SK-N-SH treated with all-trans-retinoic acid at 6 μM for 48 hours (cell line): ENCODE measurements around the gene DPYSL5.

Experiments used
- ATAC-seq: fragments of 200-7000 bp; cut with Tn5 transposase; 3 replicates; pipeline ENCODE4 v1.9.1; 2020; ENCODE audit warnings: mild to moderate bottlenecking, moderate library complexity
- ARNTL ChIP-seq: fragments of 450-650 bp; formaldehyde crosslinking; IDR thresholded peaks from 2 replicates; pipeline ENCODE4 v1.5.0; 2020; ENCODE audit warnings: low read depth, mild to moderate bottlenecking, moderate library complexity, borderline replicate concordance
- BACH2 ChIP-seq: fragments of 250-450 bp; sonication (Bioruptor Pico); IDR thresholded peaks from 2 replicates; pipeline ENCODE4 v1.9.0; 2021; ENCODE audit warnings: mild to moderate bottlenecking, borderline replicate concordance
- CREB5 ChIP-seq: fragments of 250-450 bp; sonication (Bioruptor Pico); IDR thresholded peaks from 2 replicates; pipeline ENCODE4 v1.5.1; 2020; ENCODE audit warnings: low read depth, mild to moderate bottlenecking, moderate library complexity
- CSDC2 ChIP-seq: fragments of 250-450 bp; sonication (Bioruptor Pico); IDR thresholded peaks from 2 replicates; pipeline ENCODE4 v1.5.0; 2020; ENCODE audit warnings: mild to moderate bottlenecking, moderate library complexity
- CSRNP3 ChIP-seq: fragments of 250-450 bp; sonication (Bioruptor Pico); IDR thresholded peaks from 2 replicates; pipeline ENCODE4 v1.5.1; 2021; ENCODE audit warnings: mild to moderate bottlenecking, moderate library complexity
- GLIS3 ChIP-seq: fragments of 250-450 bp; sonication (Bioruptor Pico); IDR thresholded peaks from 2 replicates; pipeline ENCODE4 v1.5.0; 2020; ENCODE audit warnings: mild to moderate bottlenecking, moderate library complexity
- ISL1 ChIP-seq: fragments of 250-450 bp; sonication (Bioruptor Pico); IDR thresholded peaks from 2 replicates; pipeline ENCODE4 v2.1.2; 2022; ENCODE audit warnings: mild to moderate bottlenecking, moderate library complexity
- OSR1 ChIP-seq: fragments of 250-450 bp; sonication (Bioruptor Pico); IDR thresholded peaks from 2 replicates; pipeline ENCODE4 v1.8.0; 2022; ENCODE audit warnings: moderate library complexity, mild to moderate bottlenecking, inconsistent platforms
- PATZ1 ChIP-seq: fragments of 250-450 bp; sonication (Bioruptor Pico); IDR thresholded peaks from 2 replicates; pipeline ENCODE4 v1.8.0; 2020; ENCODE audit warnings: mild to moderate bottlenecking, moderate library complexity, borderline replicate concordance
- PPARA ChIP-seq: fragments of 250-450 bp; sonication (Bioruptor Pico); IDR thresholded peaks from 2 replicates; pipeline ENCODE4 v1.5.0; 2020; ENCODE audit warnings: mild to moderate bottlenecking, borderline replicate concordance
- RARB ChIP-seq: fragments of 250-450 bp; sonication (Bioruptor Pico); IDR thresholded peaks from 2 replicates; pipeline ENCODE4 v1.8.0; 2021; ENCODE audit warnings: mild to moderate bottlenecking, moderate library complexity
- SNAI2 ChIP-seq: fragments of 250-450 bp; sonication (Bioruptor Pico); IDR thresholded peaks from 2 replicates; pipeline ENCODE4 v1.5.0; 2020; ENCODE audit warnings: mild to moderate bottlenecking, moderate library complexity
- TCF4 ChIP-seq: fragments of 250-450 bp; sonication (Bioruptor Pico); IDR thresholded peaks from 2 replicates; pipeline ENCODE4 v1.8.0; 2021; ENCODE audit warnings: mild to moderate bottlenecking, moderate library complexity, borderline replicate concordance
- TOX ChIP-seq: fragments of 250-450 bp; sonication (Bioruptor Pico); IDR thresholded peaks from 2 replicates; pipeline ENCODE4 v1.8.0; 2021; ENCODE audit warnings: mild to moderate bottlenecking, moderate library complexity, borderline replicate concordance
- TSHZ2 ChIP-seq: fragments of 250-450 bp; sonication (Bioruptor Pico); IDR thresholded peaks from 2 replicates; pipeline ENCODE4 v1.5.0; 2020; ENCODE audit warnings: mild to moderate bottlenecking, moderate library complexity
- ZC3H10 ChIP-seq: fragments of 250-450 bp; sonication (Bioruptor Pico); IDR thresholded peaks from 2 replicates; pipeline ENCODE4 v1.5.1; 2021; ENCODE audit warnings: mild to moderate bottlenecking, moderate library complexity
- ZFP3 ChIP-seq: fragments of 250-450 bp; sonication (Bioruptor Pico); IDR thresholded peaks from 2 replicates; pipeline ENCODE4 v1.5.0; 2020; ENCODE audit warnings: mild to moderate bottlenecking, moderate library complexity
- ZFP30 ChIP-seq: fragments of 450-650 bp; formaldehyde crosslinking; IDR thresholded peaks from 2 replicates; pipeline ENCODE4 v1.5.0; 2022; ENCODE audit warnings: mild to moderate bottlenecking, moderate library complexity
- ZNF565 ChIP-seq: fragments of 450-650 bp; formaldehyde crosslinking; conservative IDR thresholded peaks from 2 replicates; pipeline ENCODE4 v1.5.0; 2020; ENCODE audit warnings: low read depth, mild to moderate bottlenecking, moderate library complexity
- ZNF8 ChIP-seq: fragments of 450-650 bp; formaldehyde crosslinking; IDR thresholded peaks from 2 replicates; pipeline ENCODE4 v1.5.0; 2020; ENCODE audit warnings: mild to moderate bottlenecking, moderate library complexity
- TF ChIP-seq, protein P1 (sequence below): fragments of 250-450 bp; sonication (Bioruptor Pico); IDR thresholded peaks from 2 replicates; pipeline ENCODE4 v1.8.0; 2021; ENCODE audit warnings: low read depth, mild to moderate bottlenecking, moderate library complexity, borderline replicate concordance

DPYSL5 gene

GRCh38 chr2:26840937-26841610, 6.9 kb upstream of the DPYSL5 start:
- no peak for TF ChIP-seq ZNF8 (CRISPR knock-in tag)
- no peak for TF ChIP-seq ZC3H10 (CRISPR knock-in tag)
- no peak for TF ChIP-seq ZFP30 (CRISPR knock-in tag)
- no peak for TF ChIP-seq CSRNP3 (CRISPR knock-in tag)
- TF ChIP-seq, protein P1, sequence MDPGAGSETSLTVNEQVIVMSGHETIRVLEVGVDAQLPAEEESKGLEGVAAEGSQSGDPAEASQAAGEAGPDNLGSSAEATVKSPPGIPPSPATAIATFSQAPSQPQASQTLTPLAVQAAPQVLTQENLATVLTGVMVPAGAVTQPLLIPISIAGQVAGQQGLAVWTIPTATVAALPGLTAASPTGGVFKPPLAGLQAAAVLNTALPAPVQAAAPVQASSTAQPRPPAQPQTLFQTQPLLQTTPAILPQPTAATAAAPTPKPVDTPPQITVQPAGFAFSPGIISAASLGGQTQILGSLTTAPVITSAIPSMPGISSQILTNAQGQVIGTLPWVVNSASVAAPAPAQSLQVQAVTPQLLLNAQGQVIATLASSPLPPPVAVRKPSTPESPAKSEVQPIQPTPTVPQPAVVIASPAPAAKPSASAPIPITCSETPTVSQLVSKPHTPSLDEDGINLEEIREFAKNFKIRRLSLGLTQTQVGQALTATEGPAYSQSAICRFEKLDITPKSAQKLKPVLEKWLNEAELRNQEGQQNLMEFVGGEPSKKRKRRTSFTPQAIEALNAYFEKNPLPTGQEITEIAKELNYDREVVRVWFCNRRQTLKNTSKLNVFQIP, result no peak
- ATAC-seq, result peak; percentile 66

- no peak for TF ChIP-seq CREB5 (CRISPR knock-in tag)
- TF ChIP-seq ZNF565 (CRISPR knock-in tag), result no peak
- TF ChIP-seq ARNTL, result no peak
- no peak for TF ChIP-seq TOX (CRISPR knock-in tag)
- no peak for TF ChIP-seq CSDC2
- TF ChIP-seq CSRNP3 (CRISPR knock-in tag), result no peak
- no peak for TF ChIP-seq TSHZ2 (CRISPR knock-in tag)
- TF ChIP-seq ZNF8 (CRISPR knock-in tag), result no peak
- TF ChIP-seq BACH2 (CRISPR knock-in tag), result no peak
- TF ChIP-seq SNAI2 (CRISPR knock-in tag), result no peak
- no peak for TF ChIP-seq RARB (CRISPR knock-in tag)
- TF ChIP-seq ZFP3, result no peak
- no peak for TF ChIP-seq PATZ1
- no peak for TF ChIP-seq OSR1
- TF ChIP-seq ZFP30 (CRISPR knock-in tag), result no peak
- no peak for TF ChIP-seq GLIS3 (CRISPR knock-in tag)
- no peak for TF ChIP-seq PPARA (CRISPR knock-in tag)
- TF ChIP-seq, all 23 proteins: peak for 0
- ATAC-seq, result no peak
Observed at GRCh38 chr2:26843041-26843440, 4.9 kb upstream of the DPYSL5 start.

DNA sequence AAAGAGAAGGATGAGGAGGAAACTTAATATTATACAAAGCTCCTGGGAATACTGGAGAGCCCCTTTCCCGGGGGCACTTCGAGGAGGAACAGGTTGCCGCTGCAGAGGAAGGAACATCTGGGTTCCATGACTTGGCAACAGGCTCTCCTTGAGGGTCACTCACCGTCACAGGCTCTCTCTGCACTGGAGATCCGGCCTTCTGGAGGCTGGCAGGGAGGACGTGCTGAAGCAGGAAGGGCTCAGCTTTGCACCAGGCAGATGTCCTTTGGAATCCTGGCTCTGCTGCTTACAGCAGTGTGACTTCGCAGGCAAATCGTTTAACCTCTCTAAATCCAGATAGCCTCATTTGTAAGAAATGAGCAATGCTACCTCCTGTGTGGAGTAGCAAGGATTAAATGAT, 2.9 kb upstream of the DPYSL5 start:
- ATAC-seq, result no peak
- no peak for TF ChIP-seq CSRNP3 (CRISPR knock-in tag)
- no peak for TF ChIP-seq PPARA (CRISPR knock-in tag)
- TF ChIP-seq SNAI2 (CRISPR knock-in tag), result no peak
- TF ChIP-seq, protein P1, result no peak
- TF ChIP-seq OSR1, result no peak
- TF ChIP-seq ISL1 (CRISPR knock-in tag), result no peak
- no peak for TF ChIP-seq TCF4
- no peak for TF ChIP-seq BACH2 (CRISPR knock-in tag)
- no peak for TF ChIP-seq ZFP30 (CRISPR knock-in tag)
- no peak for TF ChIP-seq RARB (CRISPR knock-in tag)
- no peak for TF ChIP-seq CSDC2
- TF ChIP-seq ZFP3, result no peak
- no peak for TF ChIP-seq ZC3H10 (CRISPR knock-in tag)
